Upper lobe of right lung (tissue), 1 donor: ENCODE measurements around the gene CES5A. TPM values are rescaled to one million over a fixed set of nuclear protein-coding genes. Genes with fewer than 3 reads are reported as not detected.

ENCODE experiments used
- ATAC-seq: fragments of 200-7000 bp; cut with Tn5 transposase; one replicate; pipeline ENCODE4 v1.9.1; 2020; ENCODE audit warnings: mild to moderate bottlenecking, moderate library complexity
- DNase-seq: peaks from one replicate; pipeline ENCODE4 v3.0.0-alpha.2; 2020
- H3K27ac ChIP-seq: fragments of 200-600 bp; one replicate; pipeline ENCODE4 v1.8.0; 2022
- H3K27me3 ChIP-seq: fragments of 200-600 bp; one replicate; pipeline ENCODE4 v1.8.0; 2022; ENCODE audit warnings: mild to moderate bottlenecking
- H3K36me3 ChIP-seq: fragments of 200-600 bp; one replicate; pipeline ENCODE4 v1.8.0; 2022
- H3K4me1 ChIP-seq: fragments of 200-600 bp; one replicate; pipeline ENCODE4 v1.8.0; 2022
- H3K4me3 ChIP-seq: fragments of 200-600 bp; one replicate; pipeline ENCODE4 v1.8.0; 2022; ENCODE audit warnings: mild to moderate bottlenecking
- H3K9me3 ChIP-seq: fragments of 200-600 bp; one replicate; pipeline ENCODE4 v1.8.0; 2022
- intact Hi-C: fragments of 100-400 bp; cut with DNase I; formaldehyde crosslinking; loops from one replicate; pipeline ENCODE4 v1.11.0; 2022
- total RNA-seq: library from RNA; stranded (reverse); fragmentation: NEBNext Ultra II Directional; extraction: Animal tissue kit (Norgen Biotek cat#: 25700); gene quantifications from one replicate; pipeline ENCODE4 v1.2.1, GENCODE V29; 2021
- TF ChIP-seq, protein P1 (sequence below): fragments of 200-600 bp; IDR thresholded peaks from one replicate; pipeline ENCODE4 v1.8.0; 2022; ENCODE audit warnings: antibody characterized with exemption
- donor health status: DM: no; HTN: yes; CAD: no; lungs with severe emphysema.

Gene CES5A
- total RNA-seq, 1 donor from 2014 or later, result not detected

DNA sequence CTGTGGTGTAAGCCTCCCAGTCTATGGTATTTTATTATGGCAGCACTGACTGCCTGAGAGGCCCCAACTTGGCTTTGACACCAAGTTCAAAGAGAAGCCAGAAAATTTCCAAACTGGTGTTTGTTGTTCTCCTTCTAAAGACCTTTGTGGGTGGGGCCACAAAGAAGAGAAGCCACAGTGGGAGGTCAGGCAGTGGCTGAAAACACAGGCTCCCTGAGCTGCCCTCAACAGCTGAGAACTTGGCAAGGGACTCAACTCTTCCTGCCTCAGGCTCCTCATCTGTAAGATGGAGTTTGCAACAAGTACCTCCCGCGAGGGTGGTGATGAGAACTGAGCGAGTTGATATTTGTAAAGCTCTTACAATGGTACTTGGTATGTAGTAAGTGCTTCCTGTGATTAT, 18.2 kb downstream of the CES5A start:
- no peaks in the 10 kb centered on the region for H3K9me3 ChIP-seq
- no peak overlapping the region for H3K4me3 ChIP-seq
- intact Hi-C loops, result no loop called here
- ATAC-seq (peak; percentile 84), DNase-seq (no peak)
- no peaks in the 10 kb centered on the region for H3K4me1 ChIP-seq
- TF ChIP-seq, protein P1, sequence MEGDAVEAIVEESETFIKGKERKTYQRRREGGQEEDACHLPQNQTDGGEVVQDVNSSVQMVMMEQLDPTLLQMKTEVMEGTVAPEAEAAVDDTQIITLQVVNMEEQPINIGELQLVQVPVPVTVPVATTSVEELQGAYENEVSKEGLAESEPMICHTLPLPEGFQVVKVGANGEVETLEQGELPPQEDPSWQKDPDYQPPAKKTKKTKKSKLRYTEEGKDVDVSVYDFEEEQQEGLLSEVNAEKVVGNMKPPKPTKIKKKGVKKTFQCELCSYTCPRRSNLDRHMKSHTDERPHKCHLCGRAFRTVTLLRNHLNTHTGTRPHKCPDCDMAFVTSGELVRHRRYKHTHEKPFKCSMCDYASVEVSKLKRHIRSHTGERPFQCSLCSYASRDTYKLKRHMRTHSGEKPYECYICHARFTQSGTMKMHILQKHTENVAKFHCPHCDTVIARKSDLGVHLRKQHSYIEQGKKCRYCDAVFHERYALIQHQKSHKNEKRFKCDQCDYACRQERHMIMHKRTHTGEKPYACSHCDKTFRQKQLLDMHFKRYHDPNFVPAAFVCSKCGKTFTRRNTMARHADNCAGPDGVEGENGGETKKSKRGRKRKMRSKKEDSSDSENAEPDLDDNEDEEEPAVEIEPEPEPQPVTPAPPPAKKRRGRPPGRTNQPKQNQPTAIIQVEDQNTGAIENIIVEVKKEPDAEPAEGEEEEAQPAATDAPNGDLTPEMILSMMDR, result no peak
- H3K27me3 ChIP-seq, result no peaks in the 10 kb centered on the region
- H3K36me3 ChIP-seq, result no peaks in the 10 kb centered on the region
- no peak overlapping the region for H3K27ac ChIP-seq

GRCh38 chr16:55853114-55853513, 22.1 kb downstream of the CES5A start:
- Histone ChIP-seq H3K27ac (no peak overlapping the region), H3K4me1 (no peaks in the 10 kb centered on the region), H3K27me3 (peaks cover 5% of the 10 kb centered on the region), H3K4me3 (no peak overlapping the region), H3K9me3 (no peaks in the 10 kb centered on the region), H3K36me3 (no peaks in the 10 kb centered on the region)
- ATAC-seq (no peak), DNase-seq (no peak)
- TF ChIP-seq, protein P1, result no peak
- intact Hi-C loops, result no loop called here

DNA sequence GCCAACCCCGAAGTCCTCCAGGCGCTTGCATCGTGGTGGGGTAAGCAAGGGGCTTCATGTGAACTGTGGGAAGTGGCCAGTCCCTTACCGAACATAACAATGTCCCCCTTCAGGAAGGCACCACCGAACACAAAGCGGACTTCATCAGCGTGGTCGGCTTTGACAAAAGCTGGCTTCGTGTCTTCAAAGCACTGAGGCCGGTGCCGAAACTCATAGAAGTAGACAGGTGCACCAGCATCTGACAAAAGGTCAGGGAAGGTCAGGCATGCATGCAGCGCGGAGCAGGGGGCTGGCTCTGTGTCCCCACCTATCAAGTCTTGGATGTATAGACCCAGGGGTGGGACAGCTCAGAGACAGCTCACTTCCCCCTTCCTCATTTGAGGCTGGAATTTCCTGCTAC, 25.6 kb downstream of the CES5A start:
- Histone ChIP-seq H3K27ac (no peak overlapping the region), H3K9me3 (no peaks in the 10 kb centered on the region), H3K4me1 (no peaks in the 10 kb centered on the region), H3K36me3 (no peaks in the 10 kb centered on the region), H3K4me3 (no peak overlapping the region), H3K27me3 (peaks cover 22% of the 10 kb centered on the region)
- DNase-seq (no peak), ATAC-seq (no peak)
- intact Hi-C loops, result no loop called here
- TF ChIP-seq, protein P1, result no peak

GRCh38 chr16:55846598-55847346, 28.4 kb downstream of the CES5A start:
- Histone ChIP-seq H3K9me3 (no peaks in the 10 kb centered on the region), H3K36me3 (no peaks in the 10 kb centered on the region), H3K27me3 (peaks cover 22% of the 10 kb centered on the region), H3K4me1 (no peaks in the 10 kb centered on the region), H3K4me3 (no peak overlapping the region), H3K27ac (no peak overlapping the region)
- ATAC-seq, result no peak
- intact Hi-C loops, result no loop called here
- DNase-seq, result no peak
- TF ChIP-seq, protein P1, result no peak

DNA sequence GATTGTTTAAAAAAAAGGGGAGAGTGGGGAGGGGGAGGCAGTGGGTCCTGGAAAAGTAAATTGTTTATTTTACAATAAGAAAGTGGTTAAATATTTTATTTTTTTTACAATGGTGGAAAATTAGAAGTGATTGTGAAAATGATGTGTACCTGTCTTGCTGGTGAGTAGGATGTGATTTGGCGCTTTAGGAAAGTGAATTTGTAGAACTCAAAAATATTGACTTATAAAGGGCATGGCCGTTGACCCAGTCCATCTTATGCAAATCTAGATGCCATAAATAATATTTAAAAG, 32.1 kb downstream of the CES5A start:
- ATAC-seq (no peak), DNase-seq (no peak)
- Histone ChIP-seq H3K36me3 (no peaks in the 10 kb centered on the region), H3K27me3 (peaks cover 16% of the 10 kb centered on the region), H3K4me3 (no peak overlapping the region), H3K27ac (no peak overlapping the region), H3K9me3 (no peaks in the 10 kb centered on the region), H3K4me1 (no peaks in the 10 kb centered on the region)
- intact Hi-C loops, result loop anchor here (5.0 kb wide), 1 partner anchor 131 kb away; no protein-coding TSS in a partner anchor
- TF ChIP-seq, protein P1, result no peak
